ENCODE measurements around the gene BRICD5.

DNA sequence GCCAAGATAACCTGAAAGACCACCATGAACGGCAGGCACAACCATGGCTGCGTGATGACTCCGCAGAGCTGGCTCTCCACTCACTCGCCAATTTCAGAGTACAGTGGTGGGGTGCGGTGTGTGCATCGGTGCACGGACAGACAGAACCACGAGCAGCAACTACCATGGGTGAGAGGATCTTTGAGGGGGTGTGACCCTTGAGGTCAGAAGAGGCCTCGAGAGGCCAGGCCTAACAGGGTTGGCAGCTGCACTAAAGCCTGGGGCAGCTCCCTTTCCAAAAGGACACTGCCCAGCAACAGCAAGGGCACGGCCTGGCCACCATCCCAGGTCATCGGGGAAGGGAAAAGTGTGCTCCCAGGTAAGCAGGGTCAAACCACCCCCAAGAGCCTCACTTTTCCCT is 42.6 kb upstream of the BRICD5 start:
- TF ChIP-seq ZNF175 (tag by site-specific recombination; IDR thresholded peaks at IDR 0.05): no peak
- TF ChIP-seq ZNF335 (tag by site-specific recombination; conservative IDR thresholded peaks at IDR 0.05): no peak
- TF ChIP-seq ZNF426 (tag by site-specific recombination; IDR thresholded peaks at IDR 0.05): no peak
- no peak for TF ChIP-seq ZNF670 (tag by site-specific recombination; IDR thresholded peaks at IDR 0.05; ENCODE audit: low read depth)
- TF ChIP-seq, protein P1, sequence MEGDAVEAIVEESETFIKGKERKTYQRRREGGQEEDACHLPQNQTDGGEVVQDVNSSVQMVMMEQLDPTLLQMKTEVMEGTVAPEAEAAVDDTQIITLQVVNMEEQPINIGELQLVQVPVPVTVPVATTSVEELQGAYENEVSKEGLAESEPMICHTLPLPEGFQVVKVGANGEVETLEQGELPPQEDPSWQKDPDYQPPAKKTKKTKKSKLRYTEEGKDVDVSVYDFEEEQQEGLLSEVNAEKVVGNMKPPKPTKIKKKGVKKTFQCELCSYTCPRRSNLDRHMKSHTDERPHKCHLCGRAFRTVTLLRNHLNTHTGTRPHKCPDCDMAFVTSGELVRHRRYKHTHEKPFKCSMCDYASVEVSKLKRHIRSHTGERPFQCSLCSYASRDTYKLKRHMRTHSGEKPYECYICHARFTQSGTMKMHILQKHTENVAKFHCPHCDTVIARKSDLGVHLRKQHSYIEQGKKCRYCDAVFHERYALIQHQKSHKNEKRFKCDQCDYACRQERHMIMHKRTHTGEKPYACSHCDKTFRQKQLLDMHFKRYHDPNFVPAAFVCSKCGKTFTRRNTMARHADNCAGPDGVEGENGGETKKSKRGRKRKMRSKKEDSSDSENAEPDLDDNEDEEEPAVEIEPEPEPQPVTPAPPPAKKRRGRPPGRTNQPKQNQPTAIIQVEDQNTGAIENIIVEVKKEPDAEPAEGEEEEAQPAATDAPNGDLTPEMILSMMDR (tag by site-specific recombination; IDR thresholded peaks at IDR 0.05): no peak
- no peak for TF ChIP-seq ZNF138 (tag by site-specific recombination; IDR thresholded peaks at IDR 0.05; ENCODE audit: borderline replicate concordance)
- TF ChIP-seq, protein P2, sequence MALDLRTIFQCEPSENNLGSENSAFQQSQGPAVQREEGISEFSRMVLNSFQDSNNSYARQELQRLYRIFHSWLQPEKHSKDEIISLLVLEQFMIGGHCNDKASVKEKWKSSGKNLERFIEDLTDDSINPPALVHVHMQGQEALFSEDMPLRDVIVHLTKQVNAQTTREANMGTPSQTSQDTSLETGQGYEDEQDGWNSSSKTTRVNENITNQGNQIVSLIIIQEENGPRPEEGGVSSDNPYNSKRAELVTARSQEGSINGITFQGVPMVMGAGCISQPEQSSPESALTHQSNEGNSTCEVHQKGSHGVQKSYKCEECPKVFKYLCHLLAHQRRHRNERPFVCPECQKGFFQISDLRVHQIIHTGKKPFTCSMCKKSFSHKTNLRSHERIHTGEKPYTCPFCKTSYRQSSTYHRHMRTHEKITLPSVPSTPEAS (tag by site-specific recombination; IDR thresholded peaks at IDR 0.05): no peak
- no peak for TF ChIP-seq ZBTB17 (tag by site-specific recombination; IDR thresholded peaks at IDR 0.05)
- no peak for TF ChIP-seq ZNF311 (tag by site-specific recombination; IDR thresholded peaks at IDR 0.05; ENCODE audit: borderline replicate concordance)
- TF ChIP-seq BCL11A (tag by site-specific recombination; IDR thresholded peaks at IDR 0.05; ENCODE audit: low read depth): no peak
- TF ChIP-seq ZNF600 (tag by site-specific recombination; IDR thresholded peaks at IDR 0.05): no peak
- no peak for TF ChIP-seq TCF7L2 (IDR thresholded peaks at IDR 0.05; ENCODE audit: borderline replicate concordance, low read depth, low read length)
- no peak for TF ChIP-seq YY1 (tag by site-specific recombination; IDR thresholded peaks at IDR 0.05)
- TF ChIP-seq, protein P3, sequence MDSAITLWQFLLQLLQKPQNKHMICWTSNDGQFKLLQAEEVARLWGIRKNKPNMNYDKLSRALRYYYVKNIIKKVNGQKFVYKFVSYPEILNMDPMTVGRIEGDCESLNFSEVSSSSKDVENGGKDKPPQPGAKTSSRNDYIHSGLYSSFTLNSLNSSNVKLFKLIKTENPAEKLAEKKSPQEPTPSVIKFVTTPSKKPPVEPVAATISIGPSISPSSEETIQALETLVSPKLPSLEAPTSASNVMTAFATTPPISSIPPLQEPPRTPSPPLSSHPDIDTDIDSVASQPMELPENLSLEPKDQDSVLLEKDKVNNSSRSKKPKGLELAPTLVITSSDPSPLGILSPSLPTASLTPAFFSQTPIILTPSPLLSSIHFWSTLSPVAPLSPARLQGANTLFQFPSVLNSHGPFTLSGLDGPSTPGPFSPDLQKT (IDR thresholded peaks at IDR 0.05; ENCODE audit: borderline replicate concordance, low read depth, low read length): no peak
